Activated CD4-positive, alpha-beta T cell treated with anti-CD3 and anti-CD28 coated beads for 36 hours (primary cell): ENCODE results near the gene CAPG. TPM values are rescaled to one million over a fixed set of nuclear protein-coding genes. Genes with fewer than 3 reads are reported as not detected.
"Not testable (repeated sequence)": the region's sequence is repeated elsewhere in the genome, so short reads cannot be mapped to it uniquely, and the experiment has no call there.

Experiments
- ATAC-seq: fragments of 200-7000 bp; cut with Tn5 transposase; one replicate; pipeline ENCODE4 v1.10.0; 2021; ENCODE audit warnings: mild to moderate bottlenecking, moderate library complexity
- CTCF ChIA-PET: fragments of 350-600 bp; sonication (Branson Sonifier 250); formaldehyde crosslinking; loops from one replicate; lab custom pipeline; 2021; ENCODE audit warnings: antibody characterized with exemption; lab: Charles Lee
- POLR2A ChIA-PET: fragments of 350-600 bp; sonication (Branson Sonifier 250); formaldehyde crosslinking; loops from one replicate; lab custom pipeline; 2021; ENCODE audit warnings: antibody characterized with exemption, inconsistent platforms; lab: Charles Lee
- DNase-seq: peaks from one replicate; pipeline ENCODE4 v3.0.0-alpha.2; 2020
- H3K27ac Mint-ChIP-seq: one replicate; pipeline ENCODE4 v1.8.0; 2021; ENCODE audit warnings: mixed read lengths
- H3K27me3 Mint-ChIP-seq: one replicate; pipeline ENCODE4 v1.8.0; 2021; ENCODE audit warnings: mixed read lengths
- H3K36me3 Mint-ChIP-seq: one replicate; pipeline ENCODE4 v1.8.0; 2021; ENCODE audit warnings: low read depth, mixed read lengths
- H3K4me1 Mint-ChIP-seq: one replicate; pipeline ENCODE4 v1.8.0; 2021; ENCODE audit warnings: mixed read lengths
- H3K4me3 Mint-ChIP-seq: one replicate; pipeline ENCODE4 v1.8.0; 2021; ENCODE audit warnings: mild to moderate bottlenecking, moderate library complexity, mixed read lengths
- H3K9me3 Mint-ChIP-seq: one replicate; pipeline ENCODE4 v1.8.0; 2021; ENCODE audit warnings: low read depth, mixed read lengths
- intact Hi-C, 2 experiments: fragments of 100-400 bp; cut with DNase I in 1 of 2; cut with micrococcal nuclease in 1 of 2; formaldehyde crosslinking; loops; one replicate each; pipeline versions ENCODE4 v1.14.2 to v1.15.1; 2022 to 2024; cut with DNase I, micrococcal nuclease
- total RNA-seq, 2 experiments: library from RNA; stranded (reverse); gene quantifications; one replicate each; pipeline ENCODE4 v1.2.3, GENCODE V29; 2021

The CAPG gene
- total RNA-seq, 2 experiments from 2014 or later = 28.3 to 45.6 TPM

GRCh38 chr2:85383151-85383550, 27.0 kb downstream of the CAPG start:
- H3K27ac Mint-ChIP-seq, H3K4me3 Mint-ChIP-seq, intact Hi-C loops, H3K4me1 Mint-ChIP-seq, DNase-seq, H3K27me3 Mint-ChIP-seq, ATAC-seq, H3K9me3 Mint-ChIP-seq: not testable (repeated sequence)
- POLR2A ChIA-PET = interaction anchor here (0.7 kb wide), 1 partner anchor 313 kb away, joined by 5 read pairs; no protein-coding TSS in a partner anchor
- CTCF ChIA-PET = interaction anchor here (0.7 to 1.0 kb wide), 2 partner anchors 168 to 275 kb away, joined by 3 read pairs; no protein-coding TSS in a partner anchor
- peaks cover 30% of the 10 kb centered on the region for H3K36me3 Mint-ChIP-seq

GRCh38 chr2:85380048-85380447, 30.1 kb downstream of the CAPG start:
- Mint-ChIP-seq H3K4me1 (no peaks in the 10 kb centered on the region), H3K36me3 (peaks cover 40% of the 10 kb centered on the region), H3K27me3 (no peaks in the 10 kb centered on the region), H3K9me3 (peaks cover 7% of the 10 kb centered on the region), H3K4me3 (no peak overlapping the region), H3K27ac (no peak overlapping the region)
- CTCF ChIA-PET = no interaction called here
- POLR2A ChIA-PET = no interaction called here
- DNase-seq (no peak), ATAC-seq (no peak)
- intact Hi-C loops = no loop called here

- H3K27ac Mint-ChIP-seq = no peak overlapping the region
- intact Hi-C loops = no loop called here
- POLR2A ChIA-PET = no interaction called here
- ATAC-seq (no peak), DNase-seq (no peak)
- no peak overlapping the region for H3K4me3 Mint-ChIP-seq
- peaks cover 47% of the 10 kb centered on the region for H3K36me3 Mint-ChIP-seq
- H3K27me3 Mint-ChIP-seq = no peaks in the 10 kb centered on the region
- H3K9me3 Mint-ChIP-seq = peaks cover 7% of the 10 kb centered on the region
- no peaks in the 10 kb centered on the region for H3K4me1 Mint-ChIP-seq
- CTCF ChIA-PET = no interaction called here
Observed at GRCh38 chr2:85378257-85378656, 31.9 kb downstream of the CAPG start.

GRCh38 chr2:85377083-85377482, 33.1 kb downstream of the CAPG start:
- ATAC-seq (no peak), DNase-seq (no peak)
- CTCF ChIA-PET = interaction anchor here (0.6 to 1.3 kb wide), 2 partner anchors 12 to 23 kb away, joined by 3 to 4 read pairs; partner anchors contain the start of genes ELMOD3 and RETSAT
- Mint-ChIP-seq H3K9me3 (peaks cover 7% of the 10 kb centered on the region), H3K4me3 (no peak overlapping the region), H3K27me3 (no peaks in the 10 kb centered on the region), H3K4me1 (no peaks in the 10 kb centered on the region), H3K27ac (no peak overlapping the region), H3K36me3 (peaks cover 48% of the 10 kb centered on the region)
- POLR2A ChIA-PET = no interaction called here
- intact Hi-C loops = no loop called here

- Mint-ChIP-seq H3K36me3 (peaks cover 45% of the 10 kb centered on the region), H3K4me1 (no peaks in the 10 kb centered on the region), H3K27me3 (no peaks in the 10 kb centered on the region), H3K9me3 (peaks cover 7% of the 10 kb centered on the region), H3K4me3 (no peak overlapping the region), H3K27ac (no peak overlapping the region)
- intact Hi-C loops = no loop called here
- ATAC-seq = no peak
- POLR2A ChIA-PET = no interaction called here
- DNase-seq = no peak
- CTCF ChIA-PET = interaction anchor here (0.6 to 1.3 kb wide), 2 partner anchors 13 to 22 kb away, joined by 3 to 4 read pairs; partner anchors contain the start of genes ELMOD3 and RETSAT
Observed at GRCh38 chr2:85376291-85377065, 33.7 kb downstream of the CAPG start.

GRCh38 chr2:85371045-85371444, 39.1 kb downstream of the CAPG start:
- H3K4me3 Mint-ChIP-seq = no peak overlapping the region
- H3K9me3 Mint-ChIP-seq = no peaks in the 10 kb centered on the region
- no peaks in the 10 kb centered on the region for H3K4me1 Mint-ChIP-seq
- H3K27ac Mint-ChIP-seq = no peak overlapping the region
- ATAC-seq (no peak), DNase-seq (no peak)
- POLR2A ChIA-PET = no interaction called here
- peaks cover 12% of the 10 kb centered on the region for H3K36me3 Mint-ChIP-seq
- CTCF ChIA-PET = interaction anchor here (0.7 to 1.4 kb wide), 3 partner anchors 14 to 182 kb away, joined by 3 to 5 read pairs (median 4); partner anchors contain the start of genes ELMOD3 and RETSAT
- intact Hi-C loops = no loop called here
- no peaks in the 10 kb centered on the region for H3K27me3 Mint-ChIP-seq

GRCh38 chr2:85369500-85369899, 40.7 kb downstream of the CAPG start:
- no peak for ATAC-seq
- H3K27me3 Mint-ChIP-seq = no peaks in the 10 kb centered on the region
- DNase-seq = no peak
- H3K4me1 Mint-ChIP-seq = no peaks in the 10 kb centered on the region
- peaks cover 8% of the 10 kb centered on the region for H3K36me3 Mint-ChIP-seq
- H3K9me3 Mint-ChIP-seq = no peaks in the 10 kb centered on the region
- H3K4me3 Mint-ChIP-seq = no peak overlapping the region
- CTCF ChIA-PET = interaction anchor here (0.6 to 1.3 kb wide), 2 partner anchors 53 to 183 kb away, joined by 4 read pairs; no protein-coding TSS in a partner anchor
- no peak overlapping the region for H3K27ac Mint-ChIP-seq
- POLR2A ChIA-PET = interaction anchor here (0.6 kb wide), 1 partner anchor 726 kb away, joined by 4 read pairs; no protein-coding TSS in a partner anchor
- intact Hi-C loops = no loop called here

GRCh38 chr2:85368921-85369320, 41.2 kb downstream of the CAPG start:
- H3K4me1 Mint-ChIP-seq = no peaks in the 10 kb centered on the region
- intact Hi-C loops = no loop called here
- POLR2A ChIA-PET = interaction anchor here (0.6 kb wide), 2 partner anchors 226 to 727 kb away, joined by 3 to 4 read pairs; no protein-coding TSS in a partner anchor
- ATAC-seq (no peak), DNase-seq (no peak)
- H3K4me3 Mint-ChIP-seq = no peak overlapping the region
- H3K36me3 Mint-ChIP-seq = peaks cover 6% of the 10 kb centered on the region
- no peaks in the 10 kb centered on the region for H3K9me3 Mint-ChIP-seq
- no peaks in the 10 kb centered on the region for H3K27me3 Mint-ChIP-seq
- CTCF ChIA-PET = interaction anchor here (0.6 to 1.3 kb wide), 2 partner anchors 10 to 183 kb away, joined by 3 to 4 read pairs; no protein-coding TSS in a partner anchor
- no peak overlapping the region for H3K27ac Mint-ChIP-seq

GRCh38 chr2:85367180-85367579, 43.0 kb downstream of the CAPG start:
- CTCF ChIA-PET = interaction anchor here (0.7 to 1.4 kb wide), 4 partner anchors 12 to 184 kb away, joined by 3 read pairs; no protein-coding TSS in a partner anchor
- no peaks in the 10 kb centered on the region for H3K4me1 Mint-ChIP-seq

GRCh38 chr2:85362653-85363387, 47.3 kb downstream of the CAPG start:
- POLR2A ChIA-PET, H3K27me3 Mint-ChIP-seq, H3K9me3 Mint-ChIP-seq, DNase-seq, intact Hi-C loops, ATAC-seq, H3K4me3 Mint-ChIP-seq, H3K27ac Mint-ChIP-seq, H3K4me1 Mint-ChIP-seq: not testable (repeated sequence)
- peaks cover 21% of the 10 kb centered on the region for H3K36me3 Mint-ChIP-seq
- CTCF ChIA-PET = interaction anchor here (1.2 kb wide), 1 partner anchor 191 kb away, joined by 3 read pairs; no protein-coding TSS in a partner anchor

More at GRCh38 chr2:85367180-85367579, 43.0 kb downstream of the CAPG start:
- no peak for DNase-seq
- ATAC-seq = no peak
- H3K27ac Mint-ChIP-seq = no peak overlapping the region
- intact Hi-C loops = no loop called here
- no peaks in the 10 kb centered on the region for H3K27me3 Mint-ChIP-seq
- H3K4me3 Mint-ChIP-seq = no peak overlapping the region
- POLR2A ChIA-PET = no interaction called here
- H3K36me3 Mint-ChIP-seq = peaks cover 6% of the 10 kb centered on the region
- no peaks in the 10 kb centered on the region for H3K9me3 Mint-ChIP-seq

GRCh38 chr2:85357736-85358135, 52.4 kb downstream of the CAPG start:
- Mint-ChIP-seq H3K36me3 (peaks cover 35% of the 10 kb centered on the region), H3K4me3 (no peak overlapping the region), H3K27me3 (no peaks in the 10 kb centered on the region), H3K4me1 (peaks cover 30% of the 10 kb centered on the region), H3K27ac (no peak overlapping the region), H3K9me3 (no peaks in the 10 kb centered on the region)
- no peak for ATAC-seq
- ChIA-PET CTCF (interaction anchor here (1.6 kb wide), 1 partner anchor 192 kb away, joined by 5 read pairs; no protein-coding TSS in a partner anchor), POLR2A (no interaction called here)
- intact Hi-C loops = loop anchor here in 1 of 2 experiments (10.0 kb wide), 1 partner anchor 837 kb away; the partner anchor contains the start of genes IMMT and MRPL35
- no peak for DNase-seq
